MM.1S (cell line): ENCODE data around the gene ZNF566.
A peak's percentile ranks its signal among the peaks of the same experiment; 100 is the strongest.

Source experiments
- DNase-seq: peaks from one replicate; pipeline ENCODE4 v3.0.0-alpha.2; 2015
- H2AFZ ChIP-seq: fragments of 300-600 bp; sonication (generic); 2 replicates; pipeline ENCODE4 v1.6.0; 2016; ENCODE audit warnings: antibody characterized with exemption, low read length
- H3F3A ChIP-seq: fragments of 300-600 bp; sonication (generic); 2 replicates; pipeline ENCODE4 v1.6.1; 2016; ENCODE audit warnings: mild to moderate bottlenecking, antibody characterized with exemption, low read length, moderate library complexity, mixed read lengths; ENCODE audit not compliant: insufficient read depth
- H3K27ac ChIP-seq: fragments of 300-600 bp; sonication (generic); 2 replicates; pipeline ENCODE4 v1.5.1; 2016; ENCODE audit warnings: mild to moderate bottlenecking, low read length
- H3K27me3 ChIP-seq: fragments of 300-600 bp; sonication (generic); replicated peaks from 2 replicates; pipeline ENCODE4 v1.6.0; 2016; ENCODE audit warnings: low read length; ENCODE audit not compliant: insufficient read depth
- H3K36me3 ChIP-seq: fragments of 300-600 bp; sonication (generic); replicated peaks from 2 replicates; pipeline ENCODE4 v1.6.1; 2016; ENCODE audit warnings: mild to moderate bottlenecking, low read length, mixed read lengths; ENCODE audit not compliant: insufficient read depth
- H3K4me1 ChIP-seq: fragments of 300-600 bp; sonication (generic); 2 replicates; pipeline ENCODE4 v1.6.1; 2016; ENCODE audit warnings: low read length, mixed read lengths
- H3K4me2 ChIP-seq: fragments of 300-600 bp; sonication (generic); 2 replicates; pipeline ENCODE4 v1.6.0; 2016; ENCODE audit warnings: low read depth, low read length
- H3K4me3 ChIP-seq: fragments of 300-600 bp; sonication (generic); 2 replicates; pipeline ENCODE4 v1.5.1; 2016; ENCODE audit warnings: low read length, mixed read lengths
- H3K79me2 ChIP-seq: fragments of 300-600 bp; sonication (generic); 2 replicates; pipeline ENCODE4 v1.6.1; 2016; ENCODE audit warnings: mixed run types, low read length, mixed read lengths
- H3K9ac ChIP-seq: fragments of 300-600 bp; sonication (generic); 2 replicates; pipeline ENCODE4 v1.6.1; 2016; ENCODE audit warnings: low read length, mixed read lengths
- H3K9me2 ChIP-seq: fragments of 300-600 bp; sonication (generic); replicated peaks from 2 replicates; pipeline ENCODE4 v1.6.1; 2016; ENCODE audit warnings: mild to moderate bottlenecking, low read length, mixed read lengths; ENCODE audit not compliant: insufficient read depth
- H3K9me3 ChIP-seq: fragments of 300-600 bp; sonication (generic); replicated peaks from 2 replicates; pipeline ENCODE4 v1.6.1; 2016; ENCODE audit warnings: mild to moderate bottlenecking, low read length, mixed read lengths; ENCODE audit not compliant: insufficient read depth
- H4K20me1 ChIP-seq: fragments of 300-600 bp; sonication (generic); 2 replicates; pipeline ENCODE4 v1.6.1; 2016; ENCODE audit warnings: mild to moderate bottlenecking, low read length, moderate library complexity, mixed read lengths; ENCODE audit not compliant: insufficient read depth
- EZH2 ChIP-seq: fragments of 300-600 bp; sonication (generic); optimal IDR thresholded peaks from 2 replicates; pipeline ENCODE3; 2017; ENCODE audit warnings: low read depth, mild to moderate bottlenecking, antibody characterized with exemption, low read length, mixed read lengths
- EZH2phosphoT487 ChIP-seq: fragments of 300-600 bp; sonication (generic); IDR thresholded peaks from 2 replicates; pipeline ENCODE4 v1.6.1; 2018; ENCODE audit warnings: antibody characterized with exemption, low read length
- TF ChIP-seq, protein P1 (sequence below): fragments of 300-600 bp; sonication (generic); IDR thresholded peaks from 2 replicates; pipeline ENCODE4 v1.5.1; 2016; ENCODE audit warnings: antibody characterized with exemption, low read length, mixed read lengths

Gene ZNF566

DNA sequence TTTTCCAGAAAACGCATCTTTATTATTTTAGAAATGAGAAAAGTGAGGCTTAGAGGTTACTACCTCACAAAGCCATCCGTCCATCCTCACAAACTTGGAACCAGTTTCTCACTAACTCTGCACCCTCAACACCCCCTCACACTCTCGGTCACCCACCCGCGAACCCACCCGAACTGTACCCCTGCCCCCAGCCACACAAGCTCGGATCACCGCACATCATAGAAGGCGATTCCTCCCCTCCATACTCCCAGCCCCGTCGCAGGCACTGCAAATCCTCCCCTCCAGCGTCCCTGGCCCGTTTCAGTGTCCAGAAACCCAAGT, 38.5 kb upstream of the ZNF566 start:
- Histone ChIP-seq H3K27me3 (no peaks in the 10 kb centered on the region), H3K4me3 (peak overlapping the region; percentile 59), H2AFZ (peak overlapping the region; percentile 93), H3K79me2 (no peaks in the 10 kb centered on the region), H4K20me1 (no peaks in the 10 kb centered on the region), H3K9ac (peak overlapping the region; percentile 28; the same call in 1 of the 2 replicates), H3F3A (no peaks in the 10 kb centered on the region), H3K36me3 (no peaks in the 10 kb centered on the region), H3K9me3 (no peaks in the 10 kb centered on the region), H3K9me2 (no peaks in the 10 kb centered on the region), H3K27ac (no peak overlapping the region), H3K4me2 (peak overlapping the region; percentile 62; the same call in 1 of the 2 replicates), H3K4me1 (no peaks in the 10 kb centered on the region)
- TF ChIP-seq EZH2: no peak
- TF ChIP-seq, protein P1, sequence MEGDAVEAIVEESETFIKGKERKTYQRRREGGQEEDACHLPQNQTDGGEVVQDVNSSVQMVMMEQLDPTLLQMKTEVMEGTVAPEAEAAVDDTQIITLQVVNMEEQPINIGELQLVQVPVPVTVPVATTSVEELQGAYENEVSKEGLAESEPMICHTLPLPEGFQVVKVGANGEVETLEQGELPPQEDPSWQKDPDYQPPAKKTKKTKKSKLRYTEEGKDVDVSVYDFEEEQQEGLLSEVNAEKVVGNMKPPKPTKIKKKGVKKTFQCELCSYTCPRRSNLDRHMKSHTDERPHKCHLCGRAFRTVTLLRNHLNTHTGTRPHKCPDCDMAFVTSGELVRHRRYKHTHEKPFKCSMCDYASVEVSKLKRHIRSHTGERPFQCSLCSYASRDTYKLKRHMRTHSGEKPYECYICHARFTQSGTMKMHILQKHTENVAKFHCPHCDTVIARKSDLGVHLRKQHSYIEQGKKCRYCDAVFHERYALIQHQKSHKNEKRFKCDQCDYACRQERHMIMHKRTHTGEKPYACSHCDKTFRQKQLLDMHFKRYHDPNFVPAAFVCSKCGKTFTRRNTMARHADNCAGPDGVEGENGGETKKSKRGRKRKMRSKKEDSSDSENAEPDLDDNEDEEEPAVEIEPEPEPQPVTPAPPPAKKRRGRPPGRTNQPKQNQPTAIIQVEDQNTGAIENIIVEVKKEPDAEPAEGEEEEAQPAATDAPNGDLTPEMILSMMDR: no peak
- TF ChIP-seq EZH2phosphoT487: no peak
- DNase-seq: no peak

DNA sequence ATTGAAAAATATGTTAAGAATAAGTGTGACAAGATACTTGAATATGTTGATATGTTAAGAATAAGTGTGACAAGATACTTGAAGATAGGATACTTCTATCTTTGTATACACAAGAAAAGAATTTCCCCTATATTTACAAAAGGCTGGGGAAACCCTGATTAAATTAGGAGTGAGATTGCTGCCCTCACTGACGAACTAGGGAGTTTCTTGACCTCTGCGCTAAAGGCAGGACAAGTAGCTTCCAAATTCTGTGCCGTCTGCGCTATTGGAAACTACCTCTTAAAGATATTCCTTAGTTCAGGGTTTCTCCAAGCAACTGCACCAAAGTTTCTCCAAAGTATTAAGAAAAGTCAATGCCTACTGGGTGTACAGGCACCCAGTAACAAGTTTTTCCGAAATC, 38.0 kb upstream of the ZNF566 start:
- Histone ChIP-seq H3F3A (no peaks in the 10 kb centered on the region), H3K27me3 (no peaks in the 10 kb centered on the region), H3K79me2 (no peaks in the 10 kb centered on the region), H3K4me2 (peak overlapping the region; percentile 62; the same call in 1 of the 2 replicates), H3K9me3 (no peaks in the 10 kb centered on the region), H3K27ac (no peak overlapping the region), H3K4me1 (no peaks in the 10 kb centered on the region), H2AFZ (no peak overlapping the region), H4K20me1 (no peaks in the 10 kb centered on the region), H3K9me2 (no peaks in the 10 kb centered on the region), H3K4me3 (no peak overlapping the region), H3K9ac (no peak overlapping the region), H3K36me3 (no peaks in the 10 kb centered on the region)
- no peak for DNase-seq
- no peak for TF ChIP-seq EZH2
- TF ChIP-seq, protein P1: no peak
- TF ChIP-seq EZH2phosphoT487: no peak

DNA sequence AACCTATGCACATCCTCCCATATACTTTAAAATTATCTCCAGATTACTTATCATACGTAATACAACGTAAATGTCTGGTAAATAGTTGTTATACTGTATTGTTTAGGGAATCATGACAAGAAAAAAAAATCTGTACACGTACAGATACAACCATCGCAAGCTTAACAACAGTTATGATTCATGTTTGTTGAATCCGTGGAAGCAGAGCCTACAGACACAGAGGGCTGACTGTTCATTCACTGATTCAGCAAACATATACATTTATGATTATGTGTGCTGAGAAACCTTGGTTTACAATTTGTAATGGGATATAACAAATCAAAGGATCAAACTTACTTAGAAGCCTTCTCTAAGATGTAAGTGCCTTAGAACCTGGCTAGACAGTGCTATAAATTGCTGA, 37.2 kb upstream of the ZNF566 start:
- no peak for DNase-seq
- Histone ChIP-seq H3F3A (no peaks in the 10 kb centered on the region), H3K9me2 (no peaks in the 10 kb centered on the region), H3K4me1 (no peaks in the 10 kb centered on the region), H3K9ac (no peak overlapping the region), H3K36me3 (no peaks in the 10 kb centered on the region), H4K20me1 (no peaks in the 10 kb centered on the region), H3K9me3 (no peaks in the 10 kb centered on the region), H3K27ac (no peak overlapping the region), H2AFZ (no peak overlapping the region), H3K4me2 (no peak overlapping the region), H3K4me3 (no peak overlapping the region), H3K27me3 (no peaks in the 10 kb centered on the region), H3K79me2 (no peaks in the 10 kb centered on the region)
- no peak for TF ChIP-seq EZH2phosphoT487
- no peak for TF ChIP-seq EZH2
- TF ChIP-seq, protein P1: no peak
